GM18951 (cell line): ENCODE results near the gene CMC4.
A peak's percentile ranks its signal among the peaks of the same experiment; 100 is the strongest.

Source experiments
- POLR2A ChIP-seq: IDR thresholded peaks from 4 replicates; pipeline ENCODE4 v1.6.1; 2011; ENCODE audit warnings: mild to moderate bottlenecking; ENCODE audit not compliant: insufficient read length, insufficient read depth; ENCODE audit errors: extremely low read depth
- in situ Hi-C: fragments of 300-500 bp; cut with MboI; formaldehyde crosslinking; loops from one replicate; pipeline ENCODE4 v1.12.0; 2022; ENCODE audit warnings: low sequenced_read_pairs, mixed read lengths, inconsistent platforms; ENCODE audit not compliant: unreplicated experiment

Gene CMC4

GRCh38 chrX:155046129-155046810 is 24.7 kb downstream of the CMC4 start:
- in situ Hi-C loops: no loop called here
- no peak for TF ChIP-seq POLR2A

- in situ Hi-C loops: no loop called here
Measured at GRCh38 chrX:155035688-155036087, 35.2 kb downstream of the CMC4 start.

GRCh38 chrX:155031657-155032056 is 39.3 kb downstream of the CMC4 start:
- in situ Hi-C loops: no loop called here
- no peak for TF ChIP-seq POLR2A

More at GRCh38 chrX:155035688-155036087, 35.2 kb downstream of the CMC4 start:
- no peak for TF ChIP-seq POLR2A

GRCh38 chrX:155028877-155029291 is 42.1 kb downstream of the CMC4 start:
- TF ChIP-seq POLR2A: no peak
- in situ Hi-C loops: no loop called here

GRCh38 chrX:155028129-155028528 is 42.8 kb downstream of the CMC4 start:
- TF ChIP-seq POLR2A: no peak
- in situ Hi-C loops: no loop called here

- in situ Hi-C loops: no loop called here
Measured at GRCh38 chrX:155027509-155028066, 43.3 kb downstream of the CMC4 start.

GRCh38 chrX:155026727-155027508 is 44.0 kb downstream of the CMC4 start, which contains the start of gene FUNDC2:
Gene FUNDC2 (plus strand): TSS chrX:155026844. CDS start chrX:155026939, 95 bp downstream.
- TF ChIP-seq POLR2A: peak; percentile 78
- in situ Hi-C loops: no loop called here

More at GRCh38 chrX:155027509-155028066, 43.3 kb downstream of the CMC4 start:
- no peak for TF ChIP-seq POLR2A

- in situ Hi-C loops: no loop called here
- TF ChIP-seq POLR2A: no peak
Measured at GRCh38 chrX:155026420-155026726, 44.6 kb downstream of the CMC4 start.

- in situ Hi-C loops: no loop called here
- no peak for TF ChIP-seq POLR2A
Measured at GRCh38 chrX:155023907-155024833, 46.8 kb downstream of the CMC4 start.

- in situ Hi-C loops: no loop called here
- no peak for TF ChIP-seq POLR2A
Measured at GRCh38 chrX:155022585-155022984, 48.4 kb downstream of the CMC4 start, which contains the start of gene F8. Gene F8 (minus strand): TSS chrX:155022723. CDS start chrX:155022552, 171 bp downstream.

GRCh38 chrX:155020591-155020990 is 50.3 kb downstream of the CMC4 start:
- TF ChIP-seq POLR2A: no peak
- in situ Hi-C loops: no loop called here
